GM04503 (cell line): ENCODE measurements around the gene TNRC6C.
"Not testable (repeated sequence)": the region's sequence is repeated elsewhere in the genome, so short reads cannot be mapped to it uniquely, and the experiment has no call there.

Experiments used
- DNase-seq: peaks from one replicate; pipeline ENCODE4 v3.0.0-alpha.2; 2012; ENCODE audit warnings: low read depth

Gene TNRC6C

DNA sequence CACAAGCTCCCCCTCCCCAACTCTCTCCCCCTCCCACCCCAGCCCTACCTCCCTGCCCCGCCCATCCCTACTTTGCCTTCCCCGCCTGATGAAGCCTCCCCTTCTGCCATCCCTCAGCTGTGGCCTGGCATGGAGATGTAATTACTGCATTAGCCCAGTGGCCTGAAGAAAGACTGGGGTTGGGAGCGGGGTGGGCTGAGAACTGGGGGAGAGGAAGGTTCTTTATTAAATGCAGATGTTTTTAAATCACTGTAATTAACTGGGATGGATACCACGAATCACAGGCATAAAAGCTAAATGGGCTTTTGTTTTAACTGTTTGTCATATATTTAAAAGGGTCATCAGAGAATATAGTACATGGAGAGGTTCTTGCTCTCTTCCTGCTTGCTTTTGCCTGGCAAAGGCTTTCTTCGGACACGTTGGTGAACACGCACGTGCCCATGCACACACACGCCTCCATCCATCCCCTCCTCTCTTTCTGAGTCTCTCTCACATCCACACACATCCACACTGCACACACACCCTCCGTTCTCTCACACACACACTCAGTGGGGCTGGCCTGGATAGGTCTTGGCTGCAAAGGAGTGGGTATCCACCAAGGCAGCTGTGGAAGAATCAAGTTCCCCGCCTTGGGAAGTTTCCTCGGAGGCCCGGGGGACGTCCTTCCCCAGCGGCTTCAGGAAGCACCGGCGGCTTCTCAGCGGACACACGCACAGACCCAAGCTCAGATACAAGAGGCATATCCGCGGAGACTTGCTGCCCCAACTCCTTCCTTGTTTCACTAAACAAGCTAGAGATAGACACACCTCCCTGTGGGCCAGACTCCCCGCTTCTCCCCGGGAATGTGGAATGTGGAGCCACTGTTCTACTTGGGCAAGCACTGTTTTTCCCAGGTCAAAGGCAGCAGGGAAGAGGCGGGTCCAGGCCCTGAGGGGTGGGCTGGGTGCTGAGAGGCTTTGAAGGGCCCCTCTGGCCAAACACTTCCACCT lies 27.4 kb upstream of the TNRC6C start:
- DNase-seq: no peak

DNA sequence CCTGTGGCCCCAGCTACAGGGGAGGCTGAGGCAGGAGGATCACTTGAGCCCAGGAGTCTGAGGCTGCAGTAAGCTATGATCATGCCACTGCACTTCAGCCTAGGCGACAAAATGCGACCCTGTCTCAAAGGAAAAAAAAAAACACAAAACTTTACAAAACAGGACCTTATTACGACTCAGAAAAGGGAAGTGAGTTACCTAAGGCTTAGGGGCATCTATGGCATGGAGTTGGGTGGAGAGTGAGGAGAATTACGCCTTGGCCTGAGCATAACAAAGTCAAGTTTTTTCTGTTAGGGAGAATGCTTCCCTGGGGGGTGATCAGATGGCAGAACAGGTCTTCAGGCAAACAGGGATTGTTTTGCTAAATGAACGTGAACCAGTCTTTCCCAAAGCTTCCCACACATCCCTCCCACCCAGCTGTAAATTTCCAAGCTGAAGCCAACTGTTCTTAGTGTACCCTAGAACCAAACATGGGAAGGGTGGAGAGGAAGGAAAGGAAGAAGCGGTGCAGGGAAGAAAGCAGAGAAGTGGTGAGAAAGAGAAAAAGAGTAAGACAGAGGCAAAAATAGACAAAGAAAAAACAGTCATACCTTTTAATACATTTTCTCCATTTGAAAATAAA lies 24.6 kb upstream of the TNRC6C start:
- DNase-seq: no peak

DNA sequence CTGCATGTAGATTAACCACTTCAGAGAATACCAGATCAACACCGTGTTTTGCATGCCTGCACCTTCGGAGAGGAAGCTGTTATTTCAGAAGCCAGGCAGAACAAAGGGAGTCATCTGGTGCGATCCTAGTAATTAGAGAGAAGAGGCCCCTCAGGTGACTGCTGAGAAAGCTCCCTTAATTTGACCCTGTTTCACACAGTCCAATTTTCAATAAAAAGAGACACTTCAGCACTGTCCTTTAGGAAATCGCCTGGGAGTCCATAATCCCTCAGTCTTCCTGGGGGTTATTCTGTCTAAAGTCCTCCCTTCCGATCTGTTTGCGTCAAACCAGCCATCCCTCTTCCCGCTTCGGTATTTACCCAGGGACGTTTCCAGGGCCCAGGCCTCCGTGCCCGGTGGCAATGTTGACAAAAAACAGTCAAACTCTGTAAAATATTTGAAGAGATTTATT lies 23.4 kb upstream of the TNRC6C start:
- DNase-seq: no peak

DNA sequence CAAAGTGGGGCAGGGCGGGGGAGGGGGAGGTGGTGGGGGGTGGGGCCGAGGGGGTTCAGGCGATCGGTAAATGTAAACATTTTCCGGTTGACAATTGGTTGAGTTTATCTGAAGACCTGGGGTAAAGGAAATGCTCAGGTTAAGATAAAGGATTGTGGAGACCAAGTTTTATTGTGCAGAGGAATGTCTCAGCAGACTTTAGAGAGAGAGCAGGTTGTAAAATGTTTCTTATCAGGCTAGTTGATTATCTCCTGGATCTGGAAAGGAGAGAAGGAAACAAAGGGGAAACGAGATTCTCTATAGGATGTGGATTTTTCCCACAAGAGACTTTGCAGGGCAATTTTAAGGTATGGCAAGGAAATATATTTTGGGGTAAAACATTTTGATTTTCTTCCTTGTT lies 22.8 kb upstream of the TNRC6C start:
- not testable (repeated sequence) for DNase-seq

DNA sequence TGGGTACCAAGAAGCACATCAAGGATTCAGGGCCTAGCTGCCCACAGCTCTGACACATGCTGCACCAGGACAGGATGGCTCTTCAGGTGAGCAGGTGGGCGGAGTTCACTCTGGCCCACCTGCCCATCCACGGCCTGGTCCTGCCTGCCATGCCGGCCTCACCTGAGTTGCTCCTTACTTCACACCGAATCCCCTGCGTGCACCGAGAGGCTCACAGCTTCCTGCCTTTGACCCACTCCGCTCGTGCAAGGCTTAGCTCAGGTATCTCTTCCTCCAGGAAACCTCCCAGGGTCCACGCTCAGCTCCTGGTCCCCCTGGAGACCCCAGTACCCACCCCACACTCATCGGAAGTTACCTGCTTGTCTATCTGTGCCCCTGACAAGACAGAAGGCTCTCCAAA lies 21.6 kb upstream of the TNRC6C start:
- DNase-seq: no peak

DNA sequence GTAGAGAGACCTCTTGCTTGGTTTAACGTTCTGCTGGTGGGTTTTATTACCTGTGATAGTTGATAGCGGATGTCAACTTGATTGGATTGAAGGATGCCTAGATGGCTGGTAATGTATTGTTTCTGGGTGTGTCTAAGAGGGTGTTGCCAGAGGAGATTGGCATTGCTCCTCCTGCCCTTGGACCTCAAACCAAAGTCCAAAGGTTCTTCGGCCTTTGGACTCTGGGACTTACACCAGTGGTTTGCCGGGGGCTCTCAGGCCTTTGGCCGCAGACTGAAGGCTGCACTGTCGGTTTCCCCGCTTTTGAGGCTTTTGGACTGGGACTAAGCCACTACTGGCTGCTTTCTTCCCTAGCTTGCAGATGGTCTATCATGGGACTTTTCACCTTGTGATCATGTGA lies 17.5 kb upstream of the TNRC6C start:
- DNase-seq: no peak

DNA sequence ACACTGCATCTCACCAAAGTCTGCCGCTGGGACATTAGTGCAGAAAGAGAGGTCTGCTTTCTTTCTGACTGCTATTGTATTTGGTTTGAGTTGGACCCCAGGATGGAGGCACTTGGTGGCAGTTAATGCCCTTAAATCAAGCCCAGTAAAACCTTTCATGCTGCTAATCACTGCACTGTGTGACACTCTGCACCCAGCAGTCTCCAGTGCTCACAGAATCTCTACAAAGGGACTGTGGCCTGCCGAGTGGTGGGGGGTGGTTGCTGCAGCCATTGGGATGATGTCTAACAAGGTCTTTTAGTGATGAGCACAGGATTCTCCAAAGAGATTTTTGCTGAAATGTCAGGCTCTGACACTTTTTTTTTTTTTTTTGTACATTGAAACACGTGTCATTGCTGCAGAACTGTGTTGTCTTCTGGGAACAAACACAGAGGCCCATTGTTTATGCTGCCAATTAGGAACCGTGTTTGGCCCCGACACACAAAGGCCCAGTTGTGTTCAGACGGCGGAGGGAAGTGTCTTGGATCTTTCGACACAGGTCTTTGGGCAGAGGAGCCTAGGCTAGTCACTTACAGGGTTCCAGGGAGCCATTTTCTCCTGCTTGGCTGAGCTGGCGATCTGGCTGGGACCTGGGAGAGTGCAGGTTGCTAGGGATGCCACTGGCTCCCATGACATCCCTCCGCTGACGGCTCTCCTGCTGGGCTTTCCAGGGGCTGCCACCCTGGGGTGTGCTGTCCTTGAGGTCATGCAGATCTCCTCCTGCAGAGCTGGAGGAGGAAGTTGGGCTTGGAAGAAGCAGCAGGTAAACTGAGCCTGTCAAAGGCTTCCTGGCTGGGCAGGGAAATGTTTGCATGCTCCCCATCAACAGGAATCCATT lies 16.2 kb upstream of the TNRC6C start:
- no peak for DNase-seq

DNA sequence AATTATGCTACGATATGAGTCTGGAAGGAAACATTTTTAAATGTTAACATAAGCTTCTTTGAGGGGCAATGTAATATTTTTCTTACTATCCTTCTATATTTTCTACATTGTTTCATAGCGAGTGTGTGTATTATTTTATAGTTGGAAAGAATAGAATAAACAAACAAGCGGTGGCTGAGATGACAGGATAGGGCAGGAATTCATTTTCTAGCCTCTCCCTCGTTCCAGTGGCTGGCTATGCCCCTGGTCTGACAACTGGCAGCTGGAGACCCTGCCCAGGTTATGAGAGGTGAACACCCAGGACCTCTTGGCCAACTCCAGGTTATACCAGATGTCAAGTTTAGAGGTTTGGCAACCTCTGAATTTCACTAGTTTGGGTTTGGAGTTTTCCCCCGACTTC lies 14.5 kb upstream of the TNRC6C start:
- DNase-seq: no peak

DNA sequence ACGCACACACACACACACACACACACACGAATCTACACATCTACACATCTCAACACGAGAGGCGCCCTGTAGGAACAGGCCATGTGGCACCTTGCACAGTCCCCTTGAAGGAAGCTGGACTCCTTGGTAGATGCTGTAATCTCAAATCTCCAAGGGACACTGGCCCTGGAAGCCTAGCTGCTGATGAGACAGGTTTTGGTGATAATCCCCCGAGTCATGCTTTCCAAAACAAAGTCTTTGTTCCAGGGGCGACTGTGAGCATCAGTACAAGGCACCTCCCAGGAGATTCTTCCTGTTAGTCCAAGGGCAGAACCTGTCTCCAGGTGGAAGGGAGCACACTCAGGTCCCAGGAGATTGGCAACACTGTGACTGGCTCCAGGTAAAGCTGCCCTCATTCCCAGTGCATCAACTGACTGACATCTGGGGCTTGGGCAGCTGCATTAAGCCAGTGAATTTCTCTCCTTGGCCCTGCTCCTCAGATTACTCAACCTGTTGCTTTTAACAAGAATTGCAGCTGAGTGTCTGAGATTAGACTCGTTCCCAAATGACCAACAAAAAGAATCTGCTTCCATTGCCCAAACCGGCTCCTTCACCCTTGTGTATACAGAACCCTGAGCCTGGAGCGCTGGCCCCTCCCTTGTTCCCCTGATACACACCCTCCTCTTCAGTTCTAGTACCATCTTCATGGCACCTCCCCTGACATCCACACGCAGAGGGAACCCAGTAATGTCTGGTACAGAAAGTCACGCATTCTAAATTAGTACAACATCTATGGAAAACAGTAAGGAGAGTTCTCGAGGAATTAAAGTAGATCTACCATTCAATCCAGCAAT lies 13.9 kb upstream of the TNRC6C start:
- DNase-seq: no peak

DNA sequence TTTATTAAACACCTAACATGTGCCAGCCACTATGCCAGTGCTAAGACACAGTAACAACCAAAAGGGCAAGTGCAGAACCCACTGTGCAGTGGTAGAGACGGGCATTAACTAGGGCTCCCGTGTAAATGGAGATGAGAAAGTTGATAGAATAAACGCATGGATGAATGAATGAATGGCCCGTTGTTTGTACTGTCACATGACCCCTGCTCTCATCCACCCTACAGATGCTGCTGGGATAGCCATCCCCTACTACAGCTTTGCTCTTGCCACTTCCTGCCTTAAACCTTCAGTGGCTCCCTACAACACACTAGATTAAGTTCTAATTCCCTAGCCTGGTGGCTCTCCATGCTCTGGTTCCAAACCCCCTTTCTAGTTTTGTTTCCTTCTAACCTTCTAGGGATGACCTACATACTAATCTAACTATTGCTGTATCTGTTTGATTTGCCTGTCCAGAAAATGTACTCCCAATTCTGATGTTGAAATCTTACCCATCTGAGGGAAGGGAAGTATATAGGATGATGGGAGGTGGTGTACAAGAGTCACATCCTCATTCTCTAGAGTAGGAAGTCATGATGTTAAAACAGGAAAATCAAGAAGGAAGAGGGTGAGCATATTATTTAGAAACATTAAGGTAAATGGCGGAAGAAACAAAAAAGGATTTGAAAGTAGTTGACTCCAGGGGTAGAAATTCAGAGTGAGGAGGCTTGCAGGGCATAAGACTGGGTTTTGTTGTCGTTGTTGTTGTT lies 11.4 kb upstream of the TNRC6C start:
- DNase-seq: no peak

DNA sequence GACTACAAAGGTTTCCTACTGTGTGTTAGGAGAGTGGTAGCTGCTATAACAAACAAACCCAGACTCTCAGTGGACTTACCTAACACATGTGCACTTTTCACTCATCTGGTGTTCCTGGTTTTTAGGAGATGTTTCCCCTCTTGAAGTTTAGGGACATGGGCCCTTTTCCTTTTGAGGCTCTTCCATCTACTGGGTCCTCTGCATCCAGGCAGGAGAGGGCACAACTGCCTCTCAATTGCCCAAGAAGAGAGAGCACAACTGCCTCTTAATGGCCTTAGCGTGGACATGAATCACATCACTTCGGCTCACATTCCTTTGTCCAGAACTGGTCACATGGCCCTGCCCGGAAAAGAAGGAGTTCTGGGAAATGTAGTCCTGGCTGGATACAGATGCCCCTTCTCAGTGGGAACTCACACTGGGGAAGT lies 9.8 kb upstream of the TNRC6C start:
- DNase-seq: no peak

DNA sequence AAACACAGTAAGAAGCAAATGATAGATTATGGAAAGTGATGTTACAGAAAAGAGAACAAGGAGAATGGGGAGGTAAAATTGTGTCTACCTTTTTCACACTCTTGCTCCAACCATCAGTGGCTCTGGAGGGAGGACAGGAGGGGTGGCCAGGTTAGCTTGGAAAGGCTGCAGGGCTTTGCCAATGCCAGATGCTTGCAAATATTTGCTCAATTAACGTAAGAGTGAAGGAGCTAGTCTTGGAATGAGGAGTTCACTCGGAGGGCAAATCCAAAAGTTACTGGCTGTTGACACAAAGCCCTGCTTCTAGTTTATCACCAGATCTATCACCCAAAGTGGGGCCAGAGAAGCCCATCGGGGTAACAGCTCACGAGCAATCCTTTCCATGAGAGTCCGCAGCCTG lies 7.4 kb upstream of the TNRC6C start:
- no peak for DNase-seq

DNA sequence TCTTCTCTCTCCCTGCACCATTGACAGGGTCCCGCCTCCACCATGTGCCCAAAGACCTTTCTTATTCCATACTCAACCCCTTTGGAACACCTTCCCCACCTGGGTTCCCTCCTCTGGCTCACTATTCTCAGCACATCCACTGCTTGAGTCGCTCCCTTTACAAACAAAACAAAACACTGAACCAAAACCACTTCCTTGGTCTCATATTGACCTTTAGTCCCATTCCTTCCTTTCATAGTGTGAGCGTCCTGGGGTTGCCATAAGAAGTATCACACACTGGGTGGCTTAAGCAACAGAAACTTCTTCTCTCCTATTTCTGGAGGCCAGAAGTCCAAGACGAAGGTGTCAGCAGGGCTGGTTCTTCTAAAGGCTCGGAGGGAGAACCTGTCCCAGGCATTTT lies 6.1 kb upstream of the TNRC6C start:
- no peak for DNase-seq

DNA sequence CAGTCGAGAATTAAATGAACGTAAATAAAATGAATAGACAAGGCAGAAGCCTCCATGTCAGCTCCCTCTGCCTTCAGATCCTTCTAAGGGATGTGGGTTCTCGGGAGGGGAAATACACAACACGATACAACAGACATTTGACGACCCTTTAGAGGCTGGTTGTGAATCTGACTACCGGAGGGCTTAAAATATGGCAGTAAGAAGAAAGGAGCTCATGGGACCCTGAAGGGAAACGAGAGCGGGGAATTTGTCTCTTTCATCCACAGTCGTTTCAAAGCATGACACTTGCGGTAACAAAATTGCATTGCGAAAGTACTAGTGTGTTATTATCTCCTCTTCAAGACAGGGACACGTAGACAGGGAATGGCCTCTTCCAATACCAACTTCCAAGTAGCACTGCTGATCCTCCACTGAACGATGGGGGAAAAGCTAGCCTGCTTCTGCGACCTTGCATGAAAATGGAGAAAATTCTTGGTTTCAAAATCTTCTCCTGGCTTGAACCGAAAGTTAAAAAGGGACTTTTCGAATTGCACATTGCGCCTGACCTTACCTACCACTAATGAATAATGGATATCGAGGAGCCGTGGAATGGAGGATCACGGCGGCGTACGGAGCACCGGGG lies 1.2 kb upstream of the TNRC6C start:
- no peak for DNase-seq

DNA sequence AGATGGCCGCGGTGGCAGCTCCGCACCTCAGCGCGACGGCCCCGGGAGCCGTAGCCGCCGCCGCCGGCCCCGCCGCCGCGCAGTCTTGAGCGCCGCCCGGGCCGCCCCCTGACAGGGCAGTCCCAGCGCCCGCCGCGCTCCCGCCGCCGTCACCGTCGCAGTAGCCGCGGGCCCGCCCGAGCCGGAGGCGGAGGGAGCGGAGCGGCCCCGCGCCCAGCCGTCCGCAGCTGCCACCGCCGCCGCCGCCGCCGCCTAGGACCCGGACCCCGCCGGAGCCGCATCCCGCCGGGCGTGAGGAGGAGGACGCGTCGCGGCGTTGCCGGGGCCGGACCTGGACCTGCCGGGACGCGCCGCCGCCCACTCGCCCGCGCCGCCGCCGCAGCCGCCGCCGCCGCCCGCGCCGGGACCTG lies 218 bp downstream of the TNRC6C start:
- DNase-seq: no peak

DNA sequence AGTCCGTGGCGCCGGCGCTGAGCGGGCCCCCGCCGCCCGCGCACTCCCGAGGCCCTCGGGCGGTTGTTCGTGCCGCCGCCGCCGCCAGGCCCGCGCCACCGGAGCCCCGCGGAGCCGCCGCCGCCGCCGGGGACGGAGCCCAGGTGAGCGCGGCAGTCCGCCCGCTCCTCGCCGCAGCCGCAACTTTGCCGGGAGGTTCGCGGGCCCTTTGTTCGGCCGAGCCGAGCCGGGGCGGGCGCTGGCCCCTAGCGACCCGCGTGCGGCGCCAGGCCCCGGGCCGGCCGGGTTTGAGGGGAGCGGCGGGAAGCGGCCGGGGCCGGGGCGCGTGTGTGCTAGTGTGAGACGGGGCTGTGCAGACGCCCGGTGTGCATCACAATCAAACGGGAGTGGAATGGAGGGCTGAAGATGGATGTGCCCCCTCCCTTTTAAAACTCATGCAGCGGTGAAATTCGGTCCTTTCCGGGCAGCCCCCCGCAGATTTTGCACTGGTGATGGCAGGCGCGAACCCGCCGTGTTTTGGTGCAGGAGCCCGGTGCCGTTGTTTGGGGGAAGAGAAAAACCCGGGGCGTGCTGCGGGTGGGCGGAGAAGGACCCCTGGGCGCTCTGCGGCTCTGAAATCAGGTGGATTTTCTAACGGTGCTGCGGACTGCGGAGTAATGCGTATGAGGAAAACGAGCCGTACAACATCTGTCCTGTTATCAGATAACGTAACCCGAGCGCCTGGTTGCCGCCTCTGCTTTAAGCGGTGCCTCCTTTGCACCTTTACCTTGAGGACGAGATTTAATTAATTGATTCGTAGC lies 823 bp downstream of the TNRC6C start:
- DNase-seq: no peak

DNA sequence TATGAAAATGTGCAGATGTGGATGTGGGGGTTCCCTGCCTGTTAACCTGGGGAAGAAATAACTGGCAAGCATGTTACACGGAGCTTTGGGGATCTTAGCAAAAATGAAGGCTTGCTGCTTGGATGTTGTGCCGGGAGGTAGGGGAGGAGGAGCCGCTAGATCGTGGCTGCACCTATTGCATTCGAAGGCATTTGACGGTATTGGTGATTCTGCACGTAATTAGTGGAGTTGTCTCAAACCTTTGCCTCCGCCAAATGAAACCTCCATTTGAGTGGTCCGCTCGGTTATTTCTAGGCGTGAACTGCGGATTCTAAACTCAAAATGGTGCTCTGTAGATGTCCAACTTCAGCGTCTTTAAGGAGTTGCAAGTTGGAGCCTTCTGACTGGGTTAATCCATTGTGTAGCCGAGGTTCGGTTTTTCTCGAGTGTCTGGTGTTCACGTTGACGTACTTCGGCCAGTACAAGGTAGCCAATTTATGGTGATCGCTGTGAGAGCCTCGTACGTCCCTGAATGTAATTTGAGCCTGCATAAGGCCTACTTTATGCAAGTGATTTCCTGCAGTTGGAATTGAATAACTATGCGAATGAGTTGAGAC lies 1.5 kb downstream of the TNRC6C start:
- no peak for DNase-seq

DNA sequence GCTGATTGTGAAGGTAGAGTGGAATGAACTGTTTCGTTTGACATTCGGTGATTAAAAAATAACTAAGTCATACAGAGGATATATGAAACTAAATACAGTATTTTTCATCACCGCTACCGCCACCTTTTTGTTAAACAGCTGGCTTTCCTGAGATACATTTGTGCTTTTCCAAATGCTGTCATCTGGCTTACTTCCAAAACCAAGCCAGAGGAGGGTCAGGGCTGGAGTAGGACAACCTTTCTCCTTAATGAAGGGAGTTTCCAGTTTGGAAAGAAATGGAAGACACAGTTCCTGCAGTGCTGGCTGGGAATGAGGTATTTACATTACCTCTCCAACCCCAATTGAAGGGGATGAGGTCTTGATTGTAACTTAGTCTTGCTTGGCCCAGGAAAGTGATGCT lies 3.2 kb downstream of the TNRC6C start:
- DNase-seq: no peak

DNA sequence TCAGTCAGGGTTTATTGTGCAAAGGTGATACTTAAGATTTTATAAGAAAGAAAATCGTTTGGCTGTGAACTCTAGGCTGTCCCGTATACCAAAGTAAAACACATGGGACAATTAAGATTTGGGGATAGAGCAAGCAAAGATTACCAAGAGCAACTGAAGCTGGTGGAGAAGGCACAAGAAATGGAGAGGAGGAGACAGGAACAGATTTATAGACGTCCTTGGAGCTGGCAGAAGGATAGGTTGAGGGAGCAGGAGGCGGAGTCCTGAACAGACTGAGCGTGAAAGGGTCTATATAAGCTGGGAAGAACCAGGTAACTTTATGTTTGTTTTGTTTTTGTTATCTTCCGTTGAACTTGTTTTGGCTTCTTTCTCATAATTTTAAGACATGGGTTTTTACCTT lies 3.8 kb downstream of the TNRC6C start:
- DNase-seq: no peak
